Panc1 (cell line): ENCODE data around the gene ARHGEF17. TPM values are rescaled to one million over a fixed set of nuclear protein-coding genes. Genes with fewer than 3 reads are reported as not detected.

ENCODE experiments used
- ATAC-seq: fragments of 200-7000 bp; cut with Tn5 transposase; 2 replicates; pipeline ENCODE4 v1.9.1; 2020; ENCODE audit warnings: mild to moderate bottlenecking, moderate library complexity
- BruUV-seq: library from RNA; stranded (reverse); fragments of 400-500 nt; replicated peaks from 2 replicates; lab custom pipeline; 2021; lab: Mats Ljungman, UMichigan
- CTCF ChIA-PET: fragments of 300-600 bp; sonication (Branson Sonifier 250); formaldehyde crosslinking; loops from one replicate; lab custom pipeline; 2022; ENCODE audit warnings: antibody characterized with exemption; lab: Charles Lee
- POLR2A ChIA-PET: fragments of 300-600 bp; sonication (Branson Sonifier 250); formaldehyde crosslinking; loops from one replicate; lab custom pipeline; 2022; ENCODE audit warnings: antibody characterized with exemption; lab: Charles Lee
- DNase-seq: peaks from one replicate; pipeline ENCODE4 v3.0.0-alpha.2; 2010; ENCODE audit warnings: low read depth, low spot score
- H3K27ac ChIP-seq: 2 replicates; pipeline ENCODE4 v1.5.1; 2011; ENCODE audit warnings: mild to moderate bottlenecking, low read length, inconsistent platforms
- H3K27me3 ChIP-seq: fragments of 200-500 bp; sonication (Bioruptor generic); 2 replicates; pipeline ENCODE4 v1.6.0; 2014; ENCODE audit warnings: low read length, inconsistent platforms; ENCODE audit not compliant: control insufficient read depth, insufficient read depth
- H3K36me3 ChIP-seq: fragments of 200-500 bp; sonication (Bioruptor generic); 2 replicates; pipeline ENCODE4 v1.5.1; 2014; ENCODE audit warnings: inconsistent platforms, mild to moderate bottlenecking, low read length, moderate library complexity; ENCODE audit not compliant: control insufficient read depth, insufficient read depth
- H3K4me1 ChIP-seq: 2 replicates; pipeline ENCODE4 v1.5.1; 2011; ENCODE audit warnings: inconsistent platforms, mild to moderate bottlenecking, low read length, moderate library complexity; ENCODE audit not compliant: control insufficient read depth, insufficient read depth
- H3K4me3 ChIP-seq, 2 experiments: 2 replicates each; pipeline ENCODE4 v1.5.1; 2011 to 2012; ENCODE audit warnings: low read depth in 2 of 2, low read length in 2 of 2, mild to moderate bottlenecking in 2 of 2, inconsistent platforms in 1 of 2, moderate library complexity in 1 of 2
- H3K9me3 ChIP-seq: fragments of 200-500 bp; sonication (Bioruptor generic); 2 replicates; pipeline ENCODE4 v1.5.1; 2014; ENCODE audit warnings: low read depth, mild to moderate bottlenecking, inconsistent platforms, low read length, moderate library complexity; ENCODE audit not compliant: control insufficient read depth, insufficient read depth
- POLR2AphosphoS5 ChIP-seq: IDR thresholded peaks from 2 replicates; pipeline ENCODE4 v1.6.1; 2012; ENCODE audit warnings: mild to moderate bottlenecking, low read depth, low read length, moderate library complexity
- SIN3A ChIP-seq: IDR thresholded peaks from 2 replicates; pipeline ENCODE4 v1.6.1; 2012; ENCODE audit warnings: low read depth, mild to moderate bottlenecking, low read length, moderate library complexity, borderline replicate concordance; ENCODE audit not compliant: insufficient read depth
- TCF7L2 ChIP-seq: IDR thresholded peaks from 2 replicates; pipeline ENCODE4 v1.6.1; 2011; ENCODE audit warnings: mild to moderate bottlenecking, low read depth, low read length, inconsistent platforms
- in situ Hi-C: cut with HindIII; loops from 2 replicates; pipeline ENCODE4 v1.10.0; 2016; ENCODE audit warnings: low sequenced_read_pairs, low pct_unique_long_range_greater_than_20kb
- intact Hi-C: fragments of 100-400 bp; cut with micrococcal nuclease; formaldehyde crosslinking; loops from one replicate; pipeline ENCODE4 v1.10.0; 2022; ENCODE audit not compliant: unreplicated experiment
- total RNA-seq: library from RNA; stranded (reverse); gene quantifications from one replicate; pipeline ENCODE4 v1.2.1, GENCODE V29; 2021; ENCODE audit not compliant: unreplicated experiment
- TF ChIP-seq, protein P1 (sequence below), 2 experiments: IDR thresholded peaks; 2 replicates each; pipeline ENCODE4 v1.6.1; 2011 to 2012; ENCODE audit warnings: low read depth in 2 of 2, control low read depth in 1 of 2, low read length in 1 of 2, mild to moderate bottlenecking in 1 of 2, moderate library complexity in 1 of 2; ENCODE audit not compliant: insufficient read depth in 1 of 2
- TF ChIP-seq, protein P2 (sequence below): fragments of 450-650 bp; IDR thresholded peaks from 2 replicates; pipeline ENCODE4 v1.5.1; 2017; ENCODE audit warnings: mild to moderate bottlenecking

ARHGEF17 gene
- total RNA-seq, 1 experiment from 2014 or later = 43.2 TPM

GRCh38 chr11:73265278-73265810 lies 42.7 kb upstream of the ARHGEF17 start:
- TF ChIP-seq, protein P1, sequence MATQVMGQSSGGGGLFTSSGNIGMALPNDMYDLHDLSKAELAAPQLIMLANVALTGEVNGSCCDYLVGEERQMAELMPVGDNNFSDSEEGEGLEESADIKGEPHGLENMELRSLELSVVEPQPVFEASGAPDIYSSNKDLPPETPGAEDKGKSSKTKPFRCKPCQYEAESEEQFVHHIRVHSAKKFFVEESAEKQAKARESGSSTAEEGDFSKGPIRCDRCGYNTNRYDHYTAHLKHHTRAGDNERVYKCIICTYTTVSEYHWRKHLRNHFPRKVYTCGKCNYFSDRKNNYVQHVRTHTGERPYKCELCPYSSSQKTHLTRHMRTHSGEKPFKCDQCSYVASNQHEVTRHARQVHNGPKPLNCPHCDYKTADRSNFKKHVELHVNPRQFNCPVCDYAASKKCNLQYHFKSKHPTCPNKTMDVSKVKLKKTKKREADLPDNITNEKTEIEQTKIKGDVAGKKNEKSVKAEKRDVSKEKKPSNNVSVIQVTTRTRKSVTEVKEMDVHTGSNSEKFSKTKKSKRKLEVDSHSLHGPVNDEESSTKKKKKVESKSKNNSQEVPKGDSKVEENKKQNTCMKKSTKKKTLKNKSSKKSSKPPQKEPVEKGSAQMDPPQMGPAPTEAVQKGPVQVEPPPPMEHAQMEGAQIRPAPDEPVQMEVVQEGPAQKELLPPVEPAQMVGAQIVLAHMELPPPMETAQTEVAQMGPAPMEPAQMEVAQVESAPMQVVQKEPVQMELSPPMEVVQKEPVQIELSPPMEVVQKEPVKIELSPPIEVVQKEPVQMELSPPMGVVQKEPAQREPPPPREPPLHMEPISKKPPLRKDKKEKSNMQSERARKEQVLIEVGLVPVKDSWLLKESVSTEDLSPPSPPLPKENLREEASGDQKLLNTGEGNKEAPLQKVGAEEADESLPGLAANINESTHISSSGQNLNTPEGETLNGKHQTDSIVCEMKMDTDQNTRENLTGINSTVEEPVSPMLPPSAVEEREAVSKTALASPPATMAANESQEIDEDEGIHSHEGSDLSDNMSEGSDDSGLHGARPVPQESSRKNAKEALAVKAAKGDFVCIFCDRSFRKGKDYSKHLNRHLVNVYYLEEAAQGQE (IDR thresholded peaks at IDR 0.05; ENCODE audit: insufficient read depth in 1 of 2, low read depth in 2 of 2, low read length in 1 of 2) = no peak
- TF ChIP-seq TCF7L2 = no peak
- TF ChIP-seq, protein P2, sequence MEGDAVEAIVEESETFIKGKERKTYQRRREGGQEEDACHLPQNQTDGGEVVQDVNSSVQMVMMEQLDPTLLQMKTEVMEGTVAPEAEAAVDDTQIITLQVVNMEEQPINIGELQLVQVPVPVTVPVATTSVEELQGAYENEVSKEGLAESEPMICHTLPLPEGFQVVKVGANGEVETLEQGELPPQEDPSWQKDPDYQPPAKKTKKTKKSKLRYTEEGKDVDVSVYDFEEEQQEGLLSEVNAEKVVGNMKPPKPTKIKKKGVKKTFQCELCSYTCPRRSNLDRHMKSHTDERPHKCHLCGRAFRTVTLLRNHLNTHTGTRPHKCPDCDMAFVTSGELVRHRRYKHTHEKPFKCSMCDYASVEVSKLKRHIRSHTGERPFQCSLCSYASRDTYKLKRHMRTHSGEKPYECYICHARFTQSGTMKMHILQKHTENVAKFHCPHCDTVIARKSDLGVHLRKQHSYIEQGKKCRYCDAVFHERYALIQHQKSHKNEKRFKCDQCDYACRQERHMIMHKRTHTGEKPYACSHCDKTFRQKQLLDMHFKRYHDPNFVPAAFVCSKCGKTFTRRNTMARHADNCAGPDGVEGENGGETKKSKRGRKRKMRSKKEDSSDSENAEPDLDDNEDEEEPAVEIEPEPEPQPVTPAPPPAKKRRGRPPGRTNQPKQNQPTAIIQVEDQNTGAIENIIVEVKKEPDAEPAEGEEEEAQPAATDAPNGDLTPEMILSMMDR = no peak
- no peak for TF ChIP-seq POLR2AphosphoS5
- in situ Hi-C loops = no loop called here
- no peaks in the 10 kb centered on the region for H3K36me3 ChIP-seq
- intact Hi-C loops = no loop called here
- ATAC-seq = no peak
- no peaks in the 10 kb centered on the region for H3K27me3 ChIP-seq
- H3K9me3 ChIP-seq = no peaks in the 10 kb centered on the region
- H3K4me3 ChIP-seq = no peak overlapping the region
- H3K4me1 ChIP-seq = no peaks in the 10 kb centered on the region
- POLR2A ChIA-PET = no interaction called here
- no TSS peak for BruUV-seq
- CTCF ChIA-PET = interaction anchor here (0.6 kb wide), 1 partner anchor 42 kb away, joined by 8 read pairs; no protein-coding TSS in a partner anchor
- H3K27ac ChIP-seq = no peak overlapping the region
- no peak for DNase-seq

DNA sequence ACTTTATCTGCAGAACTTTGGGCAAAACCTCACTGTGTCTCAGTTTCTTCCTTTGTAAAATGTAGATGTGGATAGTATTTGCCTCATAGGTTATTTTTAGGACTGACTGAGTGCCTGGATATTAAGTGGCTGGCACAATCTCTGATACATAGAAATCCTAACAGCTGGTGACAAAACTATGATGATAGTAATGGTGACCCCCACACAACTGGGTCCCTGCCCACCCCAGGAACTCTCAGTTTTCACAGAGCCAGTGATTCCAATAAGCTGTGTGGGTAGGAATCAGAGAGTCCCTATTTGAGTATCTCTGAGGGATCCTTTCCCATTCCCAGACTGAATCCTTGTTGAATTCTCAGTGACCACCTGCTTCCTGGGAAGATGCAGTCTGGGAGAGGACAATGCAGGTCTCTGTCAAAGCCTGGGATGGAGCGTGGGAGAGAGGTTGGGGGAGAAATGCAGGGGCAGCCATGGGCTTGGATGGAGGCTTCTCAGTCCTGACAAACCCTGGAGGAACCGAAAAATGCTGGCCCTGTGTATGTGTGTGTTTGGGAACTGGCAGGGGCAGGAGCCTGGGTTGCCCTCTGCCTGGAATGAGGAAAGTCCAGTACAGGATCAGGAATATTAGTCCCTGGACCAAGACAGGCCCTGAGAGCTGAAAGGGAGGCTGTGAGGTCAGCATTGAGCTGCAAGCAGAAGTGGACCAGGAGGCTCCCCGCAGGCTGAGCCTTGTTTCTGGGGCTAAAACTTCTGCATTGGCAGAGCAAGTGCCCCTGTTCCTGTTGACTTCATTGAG lies 42.0 kb upstream of the ARHGEF17 start:
- H3K27ac ChIP-seq = no peak overlapping the region
- in situ Hi-C loops = no loop called here
- no TSS peak for BruUV-seq
- H3K9me3 ChIP-seq = no peaks in the 10 kb centered on the region
- no peak overlapping the region for H3K4me3 ChIP-seq
- no peak for DNase-seq
- TF ChIP-seq TCF7L2 (no peak), POLR2AphosphoS5 (no peak), SIN3A (no peak)
- TF ChIP-seq, protein P2 = no peak
- TF ChIP-seq, protein P1 (IDR thresholded peaks at IDR 0.05; ENCODE audit: insufficient read depth in 1 of 2, low read depth in 2 of 2, low read length in 1 of 2) = no peak
- intact Hi-C loops = no loop called here
- no peaks in the 10 kb centered on the region for H3K27me3 ChIP-seq
- H3K4me1 ChIP-seq = no peaks in the 10 kb centered on the region
- ChIA-PET CTCF (interaction anchor here (0.6 kb wide), 1 partner anchor 41 kb away, joined by 8 read pairs; no protein-coding TSS in a partner anchor), POLR2A (no interaction called here)
- no peak for ATAC-seq
- H3K36me3 ChIP-seq = no peaks in the 10 kb centered on the region
